D721Med (cell line): Measurements from ENCODE around the gene USP44.

Experiments used
- DNase-seq: peaks from one replicate; pipeline ENCODE4 v3.0.0; 2011; ENCODE audit warnings: low spot score; ENCODE audit not compliant: insufficient read length
- FAIRE-seq: peaks from 2 replicates; lab custom pipeline; 2011; peaks lifted over from hg19 to GRCh38; lab: Jason Lieb, UNC
- TF ChIP-seq, protein P1 (sequence below): IDR thresholded peaks from 2 replicates; pipeline ENCODE4 v1.5.1; 2012; ENCODE audit warnings: mild to moderate bottlenecking, control low read depth; ENCODE audit not compliant: insufficient read depth; ENCODE audit errors: missing control alignments

The USP44 gene

DNA sequence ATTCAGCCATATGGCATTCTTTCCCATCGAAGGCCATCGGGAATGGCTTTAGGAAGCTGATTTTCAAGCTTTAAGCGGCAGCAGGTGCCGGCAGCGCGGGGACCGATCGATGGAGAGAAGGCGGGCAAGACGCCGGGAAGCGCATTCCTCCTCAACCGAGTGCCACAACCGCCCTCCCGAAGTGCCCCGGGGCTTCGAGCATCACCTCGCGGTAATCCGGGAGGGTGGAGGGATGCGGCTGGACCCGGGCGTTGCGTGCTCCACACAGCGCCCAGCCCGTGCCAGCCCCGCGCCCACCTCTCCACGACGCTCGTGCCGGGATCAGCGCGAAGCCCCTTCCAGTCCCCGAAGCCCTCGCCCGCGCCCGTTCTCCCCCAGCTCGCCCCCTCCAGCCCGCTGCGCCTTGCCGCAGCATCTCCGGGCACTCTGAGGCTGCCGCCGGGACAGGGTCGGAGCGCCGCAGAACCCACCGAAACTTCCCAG is 3.2 kb downstream of the USP44 start:
- no peak for DNase-seq
- TF ChIP-seq, protein P1, sequence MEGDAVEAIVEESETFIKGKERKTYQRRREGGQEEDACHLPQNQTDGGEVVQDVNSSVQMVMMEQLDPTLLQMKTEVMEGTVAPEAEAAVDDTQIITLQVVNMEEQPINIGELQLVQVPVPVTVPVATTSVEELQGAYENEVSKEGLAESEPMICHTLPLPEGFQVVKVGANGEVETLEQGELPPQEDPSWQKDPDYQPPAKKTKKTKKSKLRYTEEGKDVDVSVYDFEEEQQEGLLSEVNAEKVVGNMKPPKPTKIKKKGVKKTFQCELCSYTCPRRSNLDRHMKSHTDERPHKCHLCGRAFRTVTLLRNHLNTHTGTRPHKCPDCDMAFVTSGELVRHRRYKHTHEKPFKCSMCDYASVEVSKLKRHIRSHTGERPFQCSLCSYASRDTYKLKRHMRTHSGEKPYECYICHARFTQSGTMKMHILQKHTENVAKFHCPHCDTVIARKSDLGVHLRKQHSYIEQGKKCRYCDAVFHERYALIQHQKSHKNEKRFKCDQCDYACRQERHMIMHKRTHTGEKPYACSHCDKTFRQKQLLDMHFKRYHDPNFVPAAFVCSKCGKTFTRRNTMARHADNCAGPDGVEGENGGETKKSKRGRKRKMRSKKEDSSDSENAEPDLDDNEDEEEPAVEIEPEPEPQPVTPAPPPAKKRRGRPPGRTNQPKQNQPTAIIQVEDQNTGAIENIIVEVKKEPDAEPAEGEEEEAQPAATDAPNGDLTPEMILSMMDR: no peak

DNA sequence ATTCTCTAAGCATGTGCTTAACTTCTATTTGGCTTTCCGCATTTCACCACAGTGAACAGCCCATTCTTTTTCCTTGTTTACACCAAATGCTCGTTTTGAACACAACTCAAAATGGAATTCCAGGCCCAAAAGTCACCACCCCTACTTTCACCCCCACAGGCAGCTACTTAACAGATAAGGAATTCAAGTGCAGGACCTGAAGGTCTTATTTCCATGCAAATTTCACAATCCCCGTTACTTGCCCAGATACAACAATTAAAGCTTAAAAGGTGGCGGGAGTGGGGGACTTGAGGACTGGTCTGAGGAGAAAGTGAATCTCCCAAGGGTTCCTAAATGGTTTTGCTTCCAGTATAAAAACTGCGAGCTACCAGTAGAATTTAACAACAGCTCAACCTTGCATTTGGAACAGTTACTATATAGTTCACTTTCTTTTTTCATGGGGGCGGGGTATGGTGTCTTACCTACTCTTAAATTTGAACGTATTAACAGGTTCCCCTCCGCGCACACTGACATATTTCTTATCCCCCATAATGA is 3.7 kb downstream of the USP44 start:
- FAIRE-seq: no peak
- TF ChIP-seq, protein P1: no peak
- no peak for DNase-seq

More for the DNA sequence above, 3.2 kb downstream of the USP44 start:
- no peak for FAIRE-seq

DNA sequence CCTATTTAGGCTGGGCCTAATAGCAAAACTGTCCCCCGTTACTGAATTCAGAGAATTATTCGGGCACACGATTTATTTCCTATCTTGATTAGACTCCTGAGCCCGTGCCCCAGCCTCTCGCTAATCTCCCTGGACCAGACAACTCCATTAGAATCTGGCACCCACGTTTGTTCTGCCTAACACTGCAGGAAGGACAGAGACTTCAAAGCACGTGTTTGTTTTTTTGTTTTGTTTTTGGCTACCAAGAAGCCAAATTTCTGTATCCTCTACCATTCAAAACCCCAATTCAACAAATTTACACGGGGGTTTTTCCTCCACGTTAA is 4.8 kb downstream of the USP44 start:
- FAIRE-seq: no peak
- no peak for DNase-seq

DNA sequence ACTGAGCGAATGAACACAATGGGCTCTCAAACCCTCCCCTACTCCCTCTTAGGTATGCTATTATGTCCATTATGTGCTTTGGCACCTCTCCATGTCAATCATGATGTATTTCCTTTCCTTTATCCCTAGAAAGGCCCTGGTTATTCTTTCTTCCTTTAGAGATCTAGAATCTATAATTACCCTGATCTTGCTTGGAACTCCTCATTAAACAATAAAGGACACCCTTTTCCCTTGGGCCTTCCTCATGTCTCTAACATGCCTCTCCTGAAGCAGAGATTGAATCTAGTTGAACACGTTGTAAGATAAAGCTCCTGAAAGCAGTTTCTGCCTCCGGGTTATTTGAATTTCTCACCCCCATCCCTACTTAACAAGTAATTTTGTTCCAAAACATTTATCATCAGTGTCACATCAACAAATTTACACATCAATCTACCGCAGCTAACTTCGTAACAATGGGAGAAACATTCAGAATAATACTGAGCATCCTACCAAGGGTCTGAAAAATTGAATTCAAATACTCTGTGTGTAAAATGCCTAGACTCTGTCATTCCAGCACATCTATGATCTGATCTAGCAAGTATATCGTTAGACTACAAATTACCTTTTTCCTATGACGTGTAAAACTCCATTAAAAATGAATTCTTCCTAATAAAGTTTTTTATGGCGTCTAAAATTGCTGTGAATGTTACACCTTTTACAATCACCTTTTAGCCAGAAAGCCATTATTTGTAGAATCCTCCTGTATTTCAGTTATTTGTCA is 5.4 kb downstream of the USP44 start:
- TF ChIP-seq, protein P1: no peak
- FAIRE-seq (no peak), DNase-seq (no peak)

More for the DNA sequence above, 4.8 kb downstream of the USP44 start:
- TF ChIP-seq, protein P1: no peak

DNA sequence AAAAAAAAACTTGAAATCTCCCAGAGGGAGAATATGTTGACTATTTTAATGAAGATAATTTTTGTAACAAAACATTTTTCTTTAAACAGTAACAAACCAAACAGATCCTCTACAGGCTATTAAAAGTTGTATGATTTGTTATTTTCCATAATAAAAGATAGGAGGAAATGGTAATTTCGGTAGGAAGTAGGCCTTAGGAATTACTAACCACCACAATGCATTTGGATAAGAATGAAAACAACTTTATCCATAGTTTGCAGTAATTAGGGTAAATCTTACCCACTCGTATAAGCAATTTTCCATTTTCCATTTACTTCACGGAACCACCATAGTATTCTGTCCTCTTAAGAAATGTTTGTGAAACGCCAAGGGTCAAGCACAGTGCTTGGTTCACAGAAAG is 6.0 kb downstream of the USP44 start:
- no peak for DNase-seq
- TF ChIP-seq, protein P1: no peak
- no peak for FAIRE-seq

DNA sequence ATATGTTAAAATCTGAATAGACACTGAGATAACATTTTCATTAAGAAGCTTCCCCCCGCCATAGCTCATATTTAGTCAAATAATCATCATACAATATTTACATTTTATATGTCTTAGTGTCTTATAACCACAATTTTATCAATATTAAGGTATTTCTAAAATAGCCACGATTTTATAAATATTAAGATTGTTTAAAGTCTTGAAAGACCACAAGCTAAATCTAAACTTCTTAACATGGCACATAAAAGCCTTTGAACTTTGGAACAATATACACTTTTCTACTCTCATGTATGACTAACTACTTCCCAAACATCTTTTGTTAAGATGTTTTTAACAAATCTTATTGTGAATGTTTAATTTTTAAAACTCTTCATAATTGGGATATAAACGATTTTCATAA is 6.5 kb downstream of the USP44 start:
- TF ChIP-seq, protein P1: no peak
- no peak for DNase-seq
- FAIRE-seq: no peak

DNA sequence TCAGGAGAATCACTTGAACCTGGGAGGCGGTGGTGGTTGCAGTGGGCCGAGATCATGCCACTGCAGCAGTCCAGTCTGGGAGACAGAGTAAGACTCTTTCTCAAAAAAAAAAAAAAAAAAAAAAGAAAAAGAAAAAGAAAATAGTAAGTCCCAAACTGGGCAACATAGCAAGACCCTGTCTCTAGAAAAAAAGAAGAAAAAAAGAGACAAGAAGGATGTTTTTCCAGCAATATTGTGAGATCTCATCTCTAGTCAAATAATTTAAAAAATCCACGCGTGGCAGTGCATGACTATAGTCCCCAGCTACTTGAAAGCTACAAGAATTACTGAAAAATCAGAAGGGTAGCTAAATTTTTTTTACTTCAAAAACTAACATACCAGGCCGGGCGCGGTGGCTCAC is 8.0 kb downstream of the USP44 start:
- no peak for FAIRE-seq
- TF ChIP-seq, protein P1: no peak
- DNase-seq: no peak
